Neural cell (in vitro differentiated cells): ENCODE data around the gene KLHDC8B. TPM values are rescaled to one million over a fixed set of nuclear protein-coding genes. Genes with fewer than 3 reads are reported as not detected.
"Not testable (repeated sequence)": the region's sequence is repeated elsewhere in the genome, so short reads cannot be mapped to it uniquely, and the experiment has no call there.

Source experiments
- H2AFZ ChIP-seq: fragments of 200-600, 300-800 bp; sonication (generic), shearing (Covaris generic); 2 replicates; pipeline ENCODE4 v1.6.0; 2014; ENCODE audit warnings: low read depth, mild to moderate bottlenecking, antibody characterized with exemption, low read length, moderate library complexity
- H3F3A ChIP-seq: fragments of 200-600 bp; shearing (Covaris generic); 2 replicates; pipeline ENCODE4 v1.6.1; 2016; ENCODE audit warnings: mild to moderate bottlenecking, moderate library complexity, mixed read lengths, antibody characterized with exemption, low read length; ENCODE audit not compliant: insufficient read depth, poor library complexity, severe bottlenecking
- H3K27ac ChIP-seq: fragments of 200-600, 300-800 bp; sonication (generic), shearing (Covaris generic); 2 replicates; pipeline ENCODE4 v1.5.1; 2014; ENCODE audit warnings: mild to moderate bottlenecking, low read length, moderate library complexity
- H3K27me3 ChIP-seq: fragments of 300-800, 200-600 bp; sonication (generic), shearing (Covaris generic); 2 replicates; pipeline ENCODE4 v1.6.0; 2014; ENCODE audit warnings: mild to moderate bottlenecking, low read depth, low read length, moderate library complexity; ENCODE audit not compliant: insufficient read depth
- H3K36me3 ChIP-seq: fragments of 300-800, 200-600 bp; sonication (generic), shearing (Covaris generic); 2 replicates; pipeline ENCODE4 v1.5.1; 2014; ENCODE audit warnings: mild to moderate bottlenecking, antibody characterized with exemption, low read length, moderate library complexity; ENCODE audit not compliant: insufficient read depth
- H3K4me2 ChIP-seq: fragments of 300-800, 200-600 bp; sonication (generic), shearing (Covaris generic); 2 replicates; pipeline ENCODE4 v1.6.0; 2014; ENCODE audit warnings: mild to moderate bottlenecking, low read length
- H3K4me3 ChIP-seq: fragments of 300-800, 200-600 bp; sonication (generic), shearing (Covaris generic); 2 replicates; pipeline ENCODE4 v1.5.1; 2014; ENCODE audit warnings: mild to moderate bottlenecking, low read length, moderate library complexity
- H3K79me2 ChIP-seq: fragments of 200-600 bp; shearing (Covaris generic); replicated peaks from 2 replicates; pipeline ENCODE4 v1.6.0; 2014; ENCODE audit warnings: mild to moderate bottlenecking, low read length, moderate library complexity; ENCODE audit not compliant: insufficient read depth
- H3K9ac ChIP-seq: fragments of 300-800, 200-600 bp; sonication (generic), shearing (Covaris generic); 2 replicates; pipeline ENCODE4 v1.6.1; 2016; ENCODE audit warnings: mild to moderate bottlenecking, low read length, mixed read lengths
- H3K9me2 ChIP-seq: fragments of 200-600 bp; shearing (Covaris generic); 2 replicates; pipeline ENCODE4 v1.6.1; 2016; ENCODE audit warnings: mild to moderate bottlenecking, low read length, mixed read lengths; ENCODE audit not compliant: insufficient read depth
- H3K9me3 ChIP-seq: fragments of 200-600, 300-800 bp; sonication (generic), shearing (Covaris generic); 2 replicates; pipeline ENCODE4 v1.6.1; 2016; ENCODE audit warnings: mild to moderate bottlenecking, mixed run types, low read length, moderate library complexity, mixed read lengths
- H4K20me1 ChIP-seq: fragments of 200-600 bp; shearing (Covaris generic); 2 replicates; pipeline ENCODE4 v1.6.1; 2016; ENCODE audit warnings: mild to moderate bottlenecking, mixed run types; ENCODE audit not compliant: insufficient read depth
- EP300 ChIP-seq: fragments of 450-650 bp; conservative IDR thresholded peaks from 2 replicates; pipeline ENCODE4 v1.6.1; 2014; ENCODE audit warnings: antibody characterized with exemption, mild to moderate bottlenecking, moderate library complexity; ENCODE audit not compliant: poor library complexity, severe bottlenecking
- MXI1 ChIP-seq: fragments of 450-650 bp; conservative IDR thresholded peaks from 2 replicates; pipeline ENCODE4 v1.6.1; 2014; ENCODE audit warnings: antibody characterized with exemption, mild to moderate bottlenecking; ENCODE audit not compliant: poor library complexity, severe bottlenecking
- RAD21 ChIP-seq: fragments of 450-650 bp; conservative IDR thresholded peaks from 2 replicates; pipeline ENCODE4 v1.6.1; 2014; ENCODE audit warnings: antibody characterized with exemption, mild to moderate bottlenecking, moderate library complexity
- SMC3 ChIP-seq: fragments of 450-650 bp; conservative IDR thresholded peaks from 2 replicates; pipeline ENCODE4 v1.6.1; 2014; ENCODE audit warnings: antibody characterized with exemption, mild to moderate bottlenecking, moderate library complexity; ENCODE audit not compliant: poor library complexity
- TAF1 ChIP-seq: IDR thresholded peaks from 2 replicates; pipeline ENCODE4 v1.6.1; 2012; ENCODE audit warnings: low read depth
- polyA plus RNA-seq: library from polyadenylated mRNA; depleted of rRNA; stranded (reverse); fragments of >200 nt; gene quantifications from 2 replicates; pipeline ENCODE4 v1.2.3, GENCODE V29; 2014
- TF ChIP-seq, protein P1 (sequence below): IDR thresholded peaks from 2 replicates; pipeline ENCODE4 v1.6.1; 2012; ENCODE audit warnings: borderline replicate concordance
- TF ChIP-seq, protein P2 (sequence below): fragments of 450-650 bp; IDR thresholded peaks from 2 replicates; pipeline ENCODE4 v1.5.1; 2014; ENCODE audit warnings: antibody characterized with exemption, mild to moderate bottlenecking, moderate library complexity; ENCODE audit not compliant: poor library complexity, severe bottlenecking

The KLHDC8B gene
- polyA plus RNA-seq, 1 donor from 2014 or later, result 65.1 TPM

DNA sequence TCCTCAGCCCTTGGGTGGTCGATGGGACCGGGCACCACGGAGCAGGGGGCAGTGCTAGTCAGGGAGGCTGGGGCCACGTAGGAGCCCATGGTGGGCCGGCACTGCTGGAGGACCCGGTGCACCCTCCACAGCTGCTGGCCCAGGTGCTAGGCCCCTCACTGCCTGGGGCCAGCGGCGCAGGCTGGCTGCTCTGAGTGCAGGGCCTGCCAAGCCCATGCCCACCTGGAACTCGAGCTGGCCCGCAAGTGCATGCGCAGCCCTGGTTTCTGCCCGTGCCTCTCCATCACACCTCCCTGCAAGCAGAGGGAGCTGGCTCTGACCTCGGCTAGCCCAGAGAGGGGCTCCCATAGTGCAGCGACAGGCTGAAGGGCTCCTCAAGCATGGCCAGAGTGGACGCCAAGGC lies 42.1 kb downstream of the KLHDC8B start:
- H3K79me2 ChIP-seq, result no peaks in the 10 kb centered on the region
- no peak overlapping the region for H3K9ac ChIP-seq
- no peaks in the 10 kb centered on the region for H3K9me3 ChIP-seq
- no peak overlapping the region for H3K27ac ChIP-seq
- no peak overlapping the region for H2AFZ ChIP-seq
- no peaks in the 10 kb centered on the region for H3K9me2 ChIP-seq
- H3K4me3 ChIP-seq, result no peak overlapping the region
- TF ChIP-seq, protein P1, sequence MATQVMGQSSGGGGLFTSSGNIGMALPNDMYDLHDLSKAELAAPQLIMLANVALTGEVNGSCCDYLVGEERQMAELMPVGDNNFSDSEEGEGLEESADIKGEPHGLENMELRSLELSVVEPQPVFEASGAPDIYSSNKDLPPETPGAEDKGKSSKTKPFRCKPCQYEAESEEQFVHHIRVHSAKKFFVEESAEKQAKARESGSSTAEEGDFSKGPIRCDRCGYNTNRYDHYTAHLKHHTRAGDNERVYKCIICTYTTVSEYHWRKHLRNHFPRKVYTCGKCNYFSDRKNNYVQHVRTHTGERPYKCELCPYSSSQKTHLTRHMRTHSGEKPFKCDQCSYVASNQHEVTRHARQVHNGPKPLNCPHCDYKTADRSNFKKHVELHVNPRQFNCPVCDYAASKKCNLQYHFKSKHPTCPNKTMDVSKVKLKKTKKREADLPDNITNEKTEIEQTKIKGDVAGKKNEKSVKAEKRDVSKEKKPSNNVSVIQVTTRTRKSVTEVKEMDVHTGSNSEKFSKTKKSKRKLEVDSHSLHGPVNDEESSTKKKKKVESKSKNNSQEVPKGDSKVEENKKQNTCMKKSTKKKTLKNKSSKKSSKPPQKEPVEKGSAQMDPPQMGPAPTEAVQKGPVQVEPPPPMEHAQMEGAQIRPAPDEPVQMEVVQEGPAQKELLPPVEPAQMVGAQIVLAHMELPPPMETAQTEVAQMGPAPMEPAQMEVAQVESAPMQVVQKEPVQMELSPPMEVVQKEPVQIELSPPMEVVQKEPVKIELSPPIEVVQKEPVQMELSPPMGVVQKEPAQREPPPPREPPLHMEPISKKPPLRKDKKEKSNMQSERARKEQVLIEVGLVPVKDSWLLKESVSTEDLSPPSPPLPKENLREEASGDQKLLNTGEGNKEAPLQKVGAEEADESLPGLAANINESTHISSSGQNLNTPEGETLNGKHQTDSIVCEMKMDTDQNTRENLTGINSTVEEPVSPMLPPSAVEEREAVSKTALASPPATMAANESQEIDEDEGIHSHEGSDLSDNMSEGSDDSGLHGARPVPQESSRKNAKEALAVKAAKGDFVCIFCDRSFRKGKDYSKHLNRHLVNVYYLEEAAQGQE, result no peak
- TF ChIP-seq, protein P2, sequence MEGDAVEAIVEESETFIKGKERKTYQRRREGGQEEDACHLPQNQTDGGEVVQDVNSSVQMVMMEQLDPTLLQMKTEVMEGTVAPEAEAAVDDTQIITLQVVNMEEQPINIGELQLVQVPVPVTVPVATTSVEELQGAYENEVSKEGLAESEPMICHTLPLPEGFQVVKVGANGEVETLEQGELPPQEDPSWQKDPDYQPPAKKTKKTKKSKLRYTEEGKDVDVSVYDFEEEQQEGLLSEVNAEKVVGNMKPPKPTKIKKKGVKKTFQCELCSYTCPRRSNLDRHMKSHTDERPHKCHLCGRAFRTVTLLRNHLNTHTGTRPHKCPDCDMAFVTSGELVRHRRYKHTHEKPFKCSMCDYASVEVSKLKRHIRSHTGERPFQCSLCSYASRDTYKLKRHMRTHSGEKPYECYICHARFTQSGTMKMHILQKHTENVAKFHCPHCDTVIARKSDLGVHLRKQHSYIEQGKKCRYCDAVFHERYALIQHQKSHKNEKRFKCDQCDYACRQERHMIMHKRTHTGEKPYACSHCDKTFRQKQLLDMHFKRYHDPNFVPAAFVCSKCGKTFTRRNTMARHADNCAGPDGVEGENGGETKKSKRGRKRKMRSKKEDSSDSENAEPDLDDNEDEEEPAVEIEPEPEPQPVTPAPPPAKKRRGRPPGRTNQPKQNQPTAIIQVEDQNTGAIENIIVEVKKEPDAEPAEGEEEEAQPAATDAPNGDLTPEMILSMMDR, result no peak
- no peak for TF ChIP-seq MXI1
- H3F3A ChIP-seq, result no peaks in the 10 kb centered on the region
- no peaks in the 10 kb centered on the region for H3K36me3 ChIP-seq
- H3K4me2 ChIP-seq, result no peak overlapping the region
- no peaks in the 10 kb centered on the region for H3K27me3 ChIP-seq
- H4K20me1 ChIP-seq, result no peaks in the 10 kb centered on the region

DNA sequence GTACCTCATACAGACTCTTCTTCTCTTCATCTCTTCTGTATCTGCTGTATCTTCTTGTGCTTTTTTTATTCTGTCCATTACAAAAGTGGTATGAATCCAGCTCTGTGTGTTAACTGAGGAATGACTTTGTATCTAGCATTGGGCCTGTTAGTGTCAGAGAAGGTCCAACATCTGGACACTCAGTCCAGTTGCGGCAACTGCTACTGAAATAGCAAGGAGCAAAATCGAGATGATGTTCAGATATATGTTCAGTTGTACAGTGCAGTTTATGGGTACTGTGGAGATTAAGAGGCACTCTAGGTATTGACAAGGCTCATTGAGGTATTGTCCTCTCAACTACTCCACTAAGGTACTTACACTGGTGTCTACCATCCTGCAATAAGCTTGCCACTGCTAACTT lies 42.6 kb downstream of the KLHDC8B start:
- TF ChIP-seq EP300 (no peak), SMC3 (no peak), TAF1 (no peak), RAD21 (no peak)

DNA sequence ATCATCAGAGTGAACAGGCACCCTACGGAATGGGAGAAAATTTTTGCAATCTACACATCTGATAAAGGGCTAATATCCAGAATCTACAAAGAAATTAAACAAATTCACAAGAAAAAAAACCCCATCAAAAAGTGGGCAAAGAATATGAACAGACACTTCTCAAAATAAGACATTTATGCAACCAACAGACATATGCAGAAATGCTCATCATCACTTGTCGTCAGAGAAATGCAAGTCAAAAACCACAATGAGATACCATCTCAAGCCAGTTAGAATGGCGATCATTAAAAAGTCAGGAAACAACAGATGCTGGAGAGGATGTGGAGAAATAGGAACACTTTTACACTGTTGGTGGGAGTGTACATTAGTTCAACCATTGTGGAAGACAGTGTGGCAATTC lies 45.3 kb downstream of the KLHDC8B start:
- H3K27me3 ChIP-seq, H3K36me3 ChIP-seq, H3K4me2 ChIP-seq, H3K9me3 ChIP-seq, H3K9ac ChIP-seq, H4K20me1 ChIP-seq, H3K79me2 ChIP-seq, H3K27ac ChIP-seq, H3K4me3 ChIP-seq, H3F3A ChIP-seq, H2AFZ ChIP-seq, H3K9me2 ChIP-seq: not testable (repeated sequence)

More for the DNA sequence above, 42.6 kb downstream of the KLHDC8B start:
- H2AFZ ChIP-seq, result no peak overlapping the region
- H3K9me3 ChIP-seq, result no peaks in the 10 kb centered on the region
- no peaks in the 10 kb centered on the region for H3F3A ChIP-seq
- no peak overlapping the region for H3K4me2 ChIP-seq
- H3K27ac ChIP-seq, result no peak overlapping the region
- no peak overlapping the region for H3K4me3 ChIP-seq
- no peak overlapping the region for H3K9ac ChIP-seq
- no peaks in the 10 kb centered on the region for H3K27me3 ChIP-seq
- H3K79me2 ChIP-seq, result no peaks in the 10 kb centered on the region
- H3K36me3 ChIP-seq, result no peaks in the 10 kb centered on the region
- H4K20me1 ChIP-seq, result no peaks in the 10 kb centered on the region
- no peaks in the 10 kb centered on the region for H3K9me2 ChIP-seq

DNA sequence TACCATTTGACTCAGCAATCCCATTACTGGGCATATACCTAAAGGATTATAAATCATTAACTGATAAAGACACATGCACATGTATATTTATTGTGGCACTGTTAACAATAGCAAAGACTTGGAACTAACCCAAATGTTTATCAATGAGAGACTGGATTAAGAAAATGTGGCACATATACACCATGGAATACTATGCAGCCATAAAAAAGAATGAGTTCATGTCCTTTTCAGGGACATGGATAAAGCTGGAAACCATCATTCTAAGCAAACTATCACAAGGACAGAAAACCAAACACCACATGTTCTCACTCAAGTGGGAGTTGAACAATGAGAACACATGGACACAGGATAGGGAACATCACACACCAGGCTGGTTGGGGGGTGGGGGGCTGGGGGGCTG lies 45.7 kb downstream of the KLHDC8B start:
- H3K9me2 ChIP-seq, H3K9me3 ChIP-seq, H2AFZ ChIP-seq, H3K36me3 ChIP-seq, H3K27ac ChIP-seq, H3K27me3 ChIP-seq, H3K79me2 ChIP-seq, H3K9ac ChIP-seq, H3K4me2 ChIP-seq, H4K20me1 ChIP-seq, H3F3A ChIP-seq, H3K4me3 ChIP-seq: not testable (repeated sequence)
